Activated B cell treated with CpG ODN at 0.5 μM for 24 hours (primary cell): Measurements from ENCODE around the gene PANK2. TPM values are rescaled to one million over a fixed set of nuclear protein-coding genes. Genes with fewer than 3 reads are reported as not detected.
A peak's percentile ranks its signal among the peaks of the same experiment; 100 is the strongest.

Experiments used
- ATAC-seq: fragments of 200-7000 bp; cut with Tn5 transposase; one replicate; pipeline ENCODE4 v1.10.0; 2021; ENCODE audit warnings: low read depth, mild to moderate bottlenecking, moderate library complexity
- CTCF ChIA-PET: fragments of 350-600 bp; sonication (Branson Sonifier 250); formaldehyde crosslinking; loops from one replicate; lab custom pipeline; 2021; ENCODE audit warnings: antibody characterized with exemption; lab: Charles Lee
- POLR2A ChIA-PET: fragments of 350-600 bp; sonication (Branson Sonifier 250); formaldehyde crosslinking; loops from one replicate; lab custom pipeline; 2021; ENCODE audit warnings: antibody characterized with exemption; lab: Charles Lee
- DNase-seq: peaks from one replicate; pipeline ENCODE4 v3.0.0; 2022
- H3K27ac Mint-ChIP-seq: one replicate; pipeline ENCODE4 v1.8.0; 2020; ENCODE audit warnings: mixed read lengths
- H3K27me3 Mint-ChIP-seq: one replicate; pipeline ENCODE4 v1.8.0; 2021; ENCODE audit warnings: mixed read lengths
- H3K36me3 Mint-ChIP-seq: one replicate; pipeline ENCODE4 v1.8.0; 2021; ENCODE audit warnings: low read depth, mixed read lengths
- H3K4me1 Mint-ChIP-seq: one replicate; pipeline ENCODE4 v1.8.0; 2021; ENCODE audit warnings: mixed read lengths
- H3K4me3 Mint-ChIP-seq: one replicate; pipeline ENCODE4 v1.8.0; 2020; ENCODE audit warnings: mild to moderate bottlenecking, mixed read lengths
- H3K9me3 Mint-ChIP-seq: one replicate; pipeline ENCODE4 v1.8.0; 2020; ENCODE audit warnings: mixed read lengths
- intact Hi-C: fragments of 100-400 bp; cut with micrococcal nuclease; formaldehyde crosslinking; loops from one replicate; pipeline ENCODE4 v1.15.1; 2024
- total RNA-seq: library from RNA; stranded (reverse); gene quantifications from 2 replicates; pipeline ENCODE4 v1.2.3, GENCODE V29; 2022
- TF ChIP-seq, protein P1 (sequence below): fragments of 200-600 bp; IDR thresholded peaks from one replicate; pipeline ENCODE4 v1.8.0; 2022; ENCODE audit warnings: antibody characterized with exemption, mild to moderate bottlenecking

The PANK2 gene
- total RNA-seq, 1 donor from 2014 or later, result 55.0 TPM

DNA sequence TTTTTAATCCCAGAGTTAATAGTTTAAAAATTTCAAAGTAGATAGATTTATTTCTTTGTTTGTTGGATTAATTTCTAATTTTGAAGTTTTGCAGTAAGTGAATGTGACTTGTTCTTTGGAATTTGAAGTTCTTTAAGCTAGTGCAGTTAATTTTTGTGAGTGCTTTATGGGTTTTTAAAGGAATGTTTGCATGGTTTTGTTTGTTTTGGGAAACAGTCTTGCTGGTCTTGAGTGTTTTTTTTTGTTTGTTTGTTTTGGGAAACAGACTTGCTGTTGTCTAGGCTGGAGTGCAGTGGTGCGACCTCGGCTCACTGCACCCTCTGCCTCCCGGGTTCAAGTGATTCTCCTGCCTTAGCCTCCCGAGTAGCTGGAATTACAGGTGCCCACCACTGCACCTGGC, 9.5 kb downstream of the PANK2 start:
- ATAC-seq (no peak), DNase-seq (no peak)
- CTCF ChIA-PET, result no interaction called here
- peaks cover 72% of the 10 kb centered on the region for H3K4me1 Mint-ChIP-seq
- H3K27me3 Mint-ChIP-seq, result no peaks in the 10 kb centered on the region
- POLR2A ChIA-PET, result no interaction called here
- peaks cover 16% of the 10 kb centered on the region for H3K36me3 Mint-ChIP-seq
- intact Hi-C loops, result no loop called here
- TF ChIP-seq, protein P1, sequence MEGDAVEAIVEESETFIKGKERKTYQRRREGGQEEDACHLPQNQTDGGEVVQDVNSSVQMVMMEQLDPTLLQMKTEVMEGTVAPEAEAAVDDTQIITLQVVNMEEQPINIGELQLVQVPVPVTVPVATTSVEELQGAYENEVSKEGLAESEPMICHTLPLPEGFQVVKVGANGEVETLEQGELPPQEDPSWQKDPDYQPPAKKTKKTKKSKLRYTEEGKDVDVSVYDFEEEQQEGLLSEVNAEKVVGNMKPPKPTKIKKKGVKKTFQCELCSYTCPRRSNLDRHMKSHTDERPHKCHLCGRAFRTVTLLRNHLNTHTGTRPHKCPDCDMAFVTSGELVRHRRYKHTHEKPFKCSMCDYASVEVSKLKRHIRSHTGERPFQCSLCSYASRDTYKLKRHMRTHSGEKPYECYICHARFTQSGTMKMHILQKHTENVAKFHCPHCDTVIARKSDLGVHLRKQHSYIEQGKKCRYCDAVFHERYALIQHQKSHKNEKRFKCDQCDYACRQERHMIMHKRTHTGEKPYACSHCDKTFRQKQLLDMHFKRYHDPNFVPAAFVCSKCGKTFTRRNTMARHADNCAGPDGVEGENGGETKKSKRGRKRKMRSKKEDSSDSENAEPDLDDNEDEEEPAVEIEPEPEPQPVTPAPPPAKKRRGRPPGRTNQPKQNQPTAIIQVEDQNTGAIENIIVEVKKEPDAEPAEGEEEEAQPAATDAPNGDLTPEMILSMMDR, result no peak
- no peak overlapping the region for H3K27ac Mint-ChIP-seq
- no peak overlapping the region for H3K4me3 Mint-ChIP-seq
- no peaks in the 10 kb centered on the region for H3K9me3 Mint-ChIP-seq

- peaks cover 73% of the 10 kb centered on the region for H3K4me1 Mint-ChIP-seq
- ATAC-seq (peak; percentile 21), DNase-seq (no peak)
- CTCF ChIA-PET, result interaction anchor here (2.1 kb wide), 1 partner anchor 8 kb away, joined by 9 read pairs; no protein-coding TSS in a partner anchor
- TF ChIP-seq, protein P1, result no peak
- H3K4me3 Mint-ChIP-seq, result peak overlapping the region; percentile 35
- intact Hi-C loops, result no loop called here
- H3K27me3 Mint-ChIP-seq, result no peaks in the 10 kb centered on the region
- H3K9me3 Mint-ChIP-seq, result no peaks in the 10 kb centered on the region
- H3K27ac Mint-ChIP-seq, result peak overlapping the region; percentile 46
- H3K36me3 Mint-ChIP-seq, result peaks cover 12% of the 10 kb centered on the region
- POLR2A ChIA-PET, result no interaction called here
These were observed 11.0 kb downstream of the PANK2 start for GRCh38 chr20:3900187-3900604.

DNA sequence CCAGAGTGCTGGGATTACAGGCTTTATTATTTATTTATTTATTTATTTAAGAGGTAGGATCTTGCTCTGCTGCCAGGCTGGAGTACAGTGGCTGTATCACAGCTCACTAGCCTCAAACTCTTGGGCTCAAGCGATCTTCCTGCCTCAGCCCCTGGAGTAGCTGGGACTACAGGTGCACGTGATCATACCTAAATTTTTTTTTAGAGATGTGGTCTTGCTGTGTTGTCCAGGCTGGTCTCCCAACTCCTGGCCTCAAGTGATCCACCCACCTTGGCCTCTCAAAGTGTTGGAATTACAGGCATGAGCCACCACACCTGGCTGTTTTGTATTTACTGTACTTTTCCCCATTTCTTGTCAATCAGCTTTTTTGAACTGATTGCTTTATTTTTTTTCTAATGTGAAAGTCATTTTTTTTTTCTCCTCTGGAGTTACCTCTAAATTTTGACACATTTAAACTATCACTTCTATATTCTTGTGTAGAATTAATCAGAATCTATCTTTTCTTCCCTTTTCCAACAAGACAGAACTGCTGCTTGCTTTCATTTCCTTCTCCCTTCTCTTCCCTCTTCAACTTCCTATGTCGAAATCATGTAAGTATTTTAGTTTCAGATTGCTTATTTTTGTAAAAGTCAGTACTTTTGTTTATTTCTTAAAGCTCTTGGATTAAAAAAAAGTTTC, 12.0 kb downstream of the PANK2 start:
- Mint-ChIP-seq H3K36me3 (peaks cover 9% of the 10 kb centered on the region), H3K4me3 (peak overlapping the region; percentile 54), H3K27ac (peak overlapping the region; percentile 70), H3K4me1 (peaks cover 68% of the 10 kb centered on the region), H3K27me3 (no peaks in the 10 kb centered on the region), H3K9me3 (no peaks in the 10 kb centered on the region)
- ATAC-seq (no peak), DNase-seq (no peak)
- ChIA-PET POLR2A (interaction anchor here (1.2 kb wide), 1 partner anchor 9 kb away, joined by 4 read pairs; no protein-coding TSS in a partner anchor), CTCF (interaction anchor here (0.7 to 2.1 kb wide), 2 partner anchors 9 to 184 kb away, joined by 3 to 9 read pairs; no protein-coding TSS in a partner anchor)
- TF ChIP-seq, protein P1, result no peak
- intact Hi-C loops, result no loop called here

GRCh38 chr20:3901706-3902440, 12.7 kb downstream of the PANK2 start:
- peaks cover 67% of the 10 kb centered on the region for H3K4me1 Mint-ChIP-seq
- peak overlapping the region; percentile 54 for H3K4me3 Mint-ChIP-seq
- no peak for ATAC-seq
- TF ChIP-seq, protein P1, result no peak
- POLR2A ChIA-PET, result interaction anchor here (0.7 to 1.2 kb wide), 2 partner anchors 10 to 67 kb away, joined by 4 to 5 read pairs; no protein-coding TSS in a partner anchor
- H3K36me3 Mint-ChIP-seq, result peaks cover 6% of the 10 kb centered on the region
- peak overlapping the region; percentile 70 for H3K27ac Mint-ChIP-seq
- intact Hi-C loops, result no loop called here
- DNase-seq, result no peak
- H3K27me3 Mint-ChIP-seq, result no peaks in the 10 kb centered on the region
- H3K9me3 Mint-ChIP-seq, result no peaks in the 10 kb centered on the region
- CTCF ChIA-PET, result interaction anchor here (0.7 to 2.1 kb wide), 2 partner anchors 10 to 183 kb away, joined by 3 to 9 read pairs; no protein-coding TSS in a partner anchor

GRCh38 chr20:3902446-3902845, 13.3 kb downstream of the PANK2 start:
- Mint-ChIP-seq H3K9me3 (no peaks in the 10 kb centered on the region), H3K4me1 (peaks cover 67% of the 10 kb centered on the region), H3K4me3 (no peak overlapping the region), H3K27ac (no peak overlapping the region), H3K36me3 (peaks cover 3% of the 10 kb centered on the region), H3K27me3 (no peaks in the 10 kb centered on the region)
- CTCF ChIA-PET, result no interaction called here
- intact Hi-C loops, result no loop called here
- ATAC-seq, result no peak
- POLR2A ChIA-PET, result interaction anchor here (0.7 kb wide), 1 partner anchor 68 kb away, joined by 5 read pairs; no protein-coding TSS in a partner anchor
- TF ChIP-seq, protein P1, result no peak
- DNase-seq, result no peak
